ENCODE data around the gene NME1. TPM values are rescaled to one million over a fixed set of nuclear protein-coding genes. Genes with fewer than 3 reads are reported as not detected.
"Not testable (repeated sequence)": the region's sequence is repeated elsewhere in the genome, so short reads cannot be mapped to it uniquely, and the experiment has no call there.

Gene NME1
- total RNA-seq (2014; rRNA removed) (538 and 592 TPM in 2 replicates), Bru-seq, nascent RNA (percentile 96 among the genes with signal in this experiment), BruChase-seq, experiment 1, labeled RNA remaining after a 6-hour chase (percentile 98 among the genes with signal in this experiment), BruChase-seq, experiment 2, labeled RNA remaining after a 2-hour chase (percentile 94 among the genes with signal in this experiment)
- long read RNA-seq, transcript NME1-203 (5 exons, 940 nt) = major isoform, 153 of 179 reads
- long read RNA-seq, transcript NME1-202 (6 exons, 986 nt) = minor isoform, 5 of 179 reads
- long read RNA-seq, partial matches to known transcripts = 18 of 179 reads
- long read RNA-seq, other reads (novel, unspliced or antisense) = 3 of 179 reads

- Histone ChIP-seq H3K9me2 (replicated peaks; ENCODE audit: low read length) (no peaks in the 10 kb centered on the region), H3K79me2 (ENCODE audit: low read length) (peaks cover 51% of the 10 kb centered on the region), H3K4me2 (ENCODE audit: low read length) (peak within 1 kb of the TSS; percentile 95), H3K27ac (ENCODE audit: low read length) (peak within 1 kb of the TSS; percentile 74), H3K4me1 (ENCODE audit: insufficient read depth, low read length) (peaks cover 21% of the 10 kb centered on the region), H4K20me1 (ENCODE audit: low read length) (peaks cover 9% of the 10 kb centered on the region), H3K36me3 (ENCODE audit: low read depth, low read length) (peaks cover 24% of the 10 kb centered on the region), H3F3A (ENCODE audit: low read length, unreplicated experiment) (no peaks in the 10 kb centered on the region), H2AFZ (ENCODE audit: low read length) (peak within 1 kb of the TSS; percentile 81), H3K4me3 (ENCODE audit: low read length) (peak within 1 kb of the TSS; percentile 87), H3K9me3 (ENCODE audit: low read length) (no peaks in the 10 kb centered on the region), H3K9ac (ENCODE audit: low read length) (peak within 1 kb of the TSS; percentile 91), H3K27me3 (ENCODE audit: low read length) (no peaks in the 10 kb centered on the region)
- intact Hi-C loops (cut with micrococcal nuclease) = loop anchor here (1.0 to 5.0 kb wide), 6 partner anchors 32 to 286 kb away; partner anchors contain the start of gene TOB1
- peak; percentile 91 for ATAC-seq
- POLR2A ChIA-PET (ENCODE audit: unreplicated experiment) = interaction anchor here (0.5 to 1.7 kb wide), 6 partner anchors 32 to 287 kb away, joined by 3 to 13 read pairs (median 6); partner anchors contain the start of genes SPAG9 and TOB1
- CTCF ChIA-PET = interaction anchor here (0.6 to 1.8 kb wide), 12 partner anchors 29 to 156 kb away, joined by 3 to 29 read pairs (median 4); partner anchors contain the start of gene SPAG9
- TF ChIP-seq EZH2 (IDR thresholded peaks at IDR 0.05; ENCODE audit: low read length, unreplicated experiment) (no peak), CTCF (conservative IDR thresholded peaks at IDR 0.05; ENCODE audit: low read depth, low read length) (peak; percentile 98)
- no TSS peak for BruUV-seq (replicated peaks)
- DNase-seq = peak; percentile 100
These were observed at the start of gene NME1 for GRCh38 chr17:51153210-51154072. NME1 (plus strand) TSS chr17:51153559; CDS start chr17:51155655, 2,096 bp downstream.

GRCh38 chr17:51107778-51108177, 45.6 kb upstream of the NME1 start:
- H3F3A ChIP-seq (ENCODE audit: low read length, unreplicated experiment) = no peaks in the 10 kb centered on the region
- no peaks in the 10 kb centered on the region for H3K9me3 ChIP-seq (ENCODE audit: low read length)
- H3K4me1 ChIP-seq (ENCODE audit: insufficient read depth, low read length) = no peaks in the 10 kb centered on the region
- no peak overlapping the region for H3K27ac ChIP-seq (ENCODE audit: low read length)
- H3K4me2 ChIP-seq (ENCODE audit: low read length) = no peak overlapping the region
- peaks cover 94% of the 10 kb centered on the region for H3K79me2 ChIP-seq (ENCODE audit: low read length)
- H3K27me3 ChIP-seq (ENCODE audit: low read length) = no peaks in the 10 kb centered on the region
- H3K36me3 ChIP-seq (ENCODE audit: low read depth, low read length) = no peaks in the 10 kb centered on the region
- no peak overlapping the region for H3K4me3 ChIP-seq (ENCODE audit: low read length)
- no peak for DNase-seq
- TF ChIP-seq EZH2phosphoT487 (IDR thresholded peaks at IDR 0.05; ENCODE audit: borderline replicate concordance, low read length) (no peak), CTCF (conservative IDR thresholded peaks at IDR 0.05; ENCODE audit: low read depth, low read length) (no peak), EZH2 (IDR thresholded peaks at IDR 0.05; ENCODE audit: low read length, unreplicated experiment) (no peak)
- no TSS peak for BruUV-seq (replicated peaks)
- H3K9ac ChIP-seq (ENCODE audit: low read length) = no peak overlapping the region
- intact Hi-C loops (cut with micrococcal nuclease) = no loop called here
- ChIA-PET CTCF (no interaction called here), POLR2A (ENCODE audit: unreplicated experiment) (no interaction called here)
- ATAC-seq = peak; percentile 14; the same call in 1 of the 2 replicates
- H4K20me1 ChIP-seq (ENCODE audit: low read length) = peaks cover 28% of the 10 kb centered on the region
- no peaks in the 10 kb centered on the region for H3K9me2 ChIP-seq (replicated peaks; ENCODE audit: low read length)
- H2AFZ ChIP-seq (ENCODE audit: low read length) = no peak overlapping the region

- Histone ChIP-seq H4K20me1 (ENCODE audit: low read length) (peaks cover 41% of the 10 kb centered on the region), H3K79me2 (ENCODE audit: low read length) (peaks cover 99% of the 10 kb centered on the region)
- H3K27ac ChIP-seq (ENCODE audit: low read length); H3K9ac ChIP-seq (ENCODE audit: low read length); H3K4me1 ChIP-seq (ENCODE audit: insufficient read depth, low read length); intact Hi-C loops (cut with micrococcal nuclease); H3K27me3 ChIP-seq (ENCODE audit: low read length); H3K4me3 ChIP-seq (ENCODE audit: low read length); H3K36me3 ChIP-seq (ENCODE audit: low read depth, low read length); H3K4me2 ChIP-seq (ENCODE audit: low read length); CTCF ChIA-PET; H2AFZ ChIP-seq (ENCODE audit: low read length); H3K9me2 ChIP-seq (replicated peaks; ENCODE audit: low read length); ATAC-seq; H3K9me3 ChIP-seq (ENCODE audit: low read length); BruUV-seq (replicated peaks); DNase-seq; POLR2A ChIA-PET (ENCODE audit: unreplicated experiment); H3F3A ChIP-seq (ENCODE audit: low read length, unreplicated experiment): not testable (repeated sequence)
These were observed 40.8 kb upstream of the NME1 start for GRCh38 chr17:51112303-51113222.
